NCI-H774 (cell line): ENCODE measurements around the gene OTOS.

Experiments used
- DNase-seq: peaks from one replicate; lab custom pipeline; 2025; lab: John Stamatoyannopoulos, UW

OTOS gene

GRCh38 chr2:240167588-240167880 lies 27.1 kb upstream of the OTOS start:
- no peak for DNase-seq

- no peak for DNase-seq
Measured at GRCh38 chr2:240166761-240167587, 26.5 kb upstream of the OTOS start.

GRCh38 chr2:240166191-240166590 lies 25.7 kb upstream of the OTOS start:
- no peak for DNase-seq

- DNase-seq: no peak
Measured at GRCh38 chr2:240165661-240166060, 25.2 kb upstream of the OTOS start.

GRCh38 chr2:240165034-240165433 lies 24.6 kb upstream of the OTOS start:
- no peak for DNase-seq

GRCh38 chr2:240164586-240164985 lies 24.1 kb upstream of the OTOS start:
- DNase-seq: no peak

- no peak for DNase-seq
Measured at GRCh38 chr2:240163844-240164574, 23.6 kb upstream of the OTOS start.

- no peak for DNase-seq
Measured at GRCh38 chr2:240162939-240163714, 22.7 kb upstream of the OTOS start.

GRCh38 chr2:240162531-240162930 lies 22.1 kb upstream of the OTOS start:
- no peak for DNase-seq

- DNase-seq: no peak
Measured at GRCh38 chr2:240162032-240162431, 21.6 kb upstream of the OTOS start.

GRCh38 chr2:240161087-240161750 lies 20.8 kb upstream of the OTOS start:
- DNase-seq: no peak

GRCh38 chr2:240160291-240161086 lies 20.0 kb upstream of the OTOS start:
- DNase-seq: no peak

GRCh38 chr2:240159251-240159839 lies 18.9 kb upstream of the OTOS start:
- DNase-seq: no peak

- DNase-seq: no peak
Measured at GRCh38 chr2:240157147-240157470, 16.7 kb upstream of the OTOS start.

- no peak for DNase-seq
Measured at GRCh38 chr2:240156435-240157146, 16.1 kb upstream of the OTOS start.

GRCh38 chr2:240155745-240156390 lies 15.4 kb upstream of the OTOS start:
- DNase-seq: no peak

- DNase-seq: no peak
Measured at GRCh38 chr2:240155048-240155744, 14.7 kb upstream of the OTOS start.

GRCh38 chr2:240154606-240155005 lies 14.1 kb upstream of the OTOS start:
- no peak for DNase-seq

GRCh38 chr2:240153418-240153817 lies 13.0 kb upstream of the OTOS start:
- no peak for DNase-seq
